GM19395 (cell line): Measurements from ENCODE around the gene C11orf71.

Source experiments
- ATAC-seq: cut with Tn5 transposase; IDR thresholded peaks from one replicate; pipeline ENCODE4 v1.9.1; 2021; ENCODE audit warnings: mild to moderate bottlenecking, moderate library complexity; ENCODE audit not compliant: unreplicated experiment

The C11orf71 gene

DNA sequence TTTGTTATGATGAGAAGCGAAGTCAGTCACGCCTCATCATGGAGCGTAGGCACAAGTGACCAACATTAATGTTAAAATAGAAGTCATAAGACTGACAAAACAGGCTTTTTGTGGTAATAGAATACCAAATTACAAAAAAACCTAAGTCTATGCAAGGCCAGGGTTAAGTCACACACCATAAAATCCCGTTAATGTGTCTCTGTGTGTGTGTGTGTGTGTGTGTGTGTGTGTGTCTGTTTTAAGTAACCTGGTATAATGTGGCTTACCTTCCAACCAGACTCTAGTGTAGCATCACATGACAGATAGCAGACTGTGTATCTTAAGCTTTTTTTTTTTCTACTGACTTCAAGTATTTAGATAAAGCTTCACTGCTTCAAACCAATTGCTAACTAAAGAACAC, 38.0 kb downstream of the C11orf71 start:
- no peak for ATAC-seq

DNA sequence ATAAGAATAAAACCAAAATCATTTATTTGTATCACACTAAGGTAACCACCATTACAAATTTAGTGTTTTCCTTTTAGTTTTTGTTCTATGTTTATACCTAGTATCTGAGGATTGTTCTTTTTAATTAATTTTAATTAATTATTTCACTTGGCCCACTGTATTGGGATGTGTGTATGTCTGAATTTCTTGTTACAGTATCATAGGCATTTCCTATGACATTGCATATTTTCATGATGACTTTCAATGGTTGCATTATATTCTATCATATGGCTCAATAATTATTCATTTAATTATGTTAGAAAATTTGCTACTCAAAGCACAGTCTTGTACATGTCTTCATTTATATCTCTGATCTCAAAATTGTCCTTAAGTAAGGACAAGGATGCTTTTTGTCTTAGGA, 41.0 kb downstream of the C11orf71 start:
- no peak for ATAC-seq

DNA sequence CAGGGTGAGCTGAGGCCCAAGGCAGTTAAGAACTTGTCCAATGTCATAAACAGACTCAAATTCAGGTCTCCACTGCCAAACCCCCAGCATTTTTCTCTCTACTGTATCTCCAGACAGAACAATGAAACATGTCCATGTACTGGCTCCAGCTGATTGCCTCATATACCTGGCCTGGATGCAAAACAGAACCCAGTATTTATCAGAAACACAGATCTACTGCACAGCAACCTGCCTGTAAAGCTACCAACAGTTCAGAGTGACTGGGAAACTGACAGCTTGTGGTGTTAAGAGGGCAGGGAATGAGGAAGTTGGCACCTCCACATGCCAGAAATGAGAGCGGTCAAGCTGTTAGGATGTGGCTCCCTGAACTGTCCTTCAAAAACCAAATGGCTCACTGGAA, 41.6 kb downstream of the C11orf71 start:
- no peak for ATAC-seq

DNA sequence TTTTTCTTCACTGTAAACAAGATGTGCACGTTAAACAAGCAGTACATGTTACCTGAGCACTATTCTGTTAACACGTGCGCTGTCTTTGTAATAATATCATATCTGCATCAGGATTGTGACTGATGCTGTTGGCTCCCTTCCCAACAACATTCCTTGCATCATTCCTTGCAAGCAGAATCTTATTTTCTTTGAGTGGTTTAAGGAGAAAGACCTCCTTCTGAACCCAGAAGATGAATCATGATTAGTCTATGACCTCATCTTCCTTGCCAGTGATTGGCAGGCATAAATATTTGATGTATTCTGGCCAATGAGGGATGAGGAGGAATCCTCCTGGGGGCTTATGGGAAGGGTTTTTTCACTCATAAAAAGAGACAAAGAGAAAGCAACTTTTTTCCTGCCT, 46.2 kb downstream of the C11orf71 start:
- ATAC-seq, result no peak

DNA sequence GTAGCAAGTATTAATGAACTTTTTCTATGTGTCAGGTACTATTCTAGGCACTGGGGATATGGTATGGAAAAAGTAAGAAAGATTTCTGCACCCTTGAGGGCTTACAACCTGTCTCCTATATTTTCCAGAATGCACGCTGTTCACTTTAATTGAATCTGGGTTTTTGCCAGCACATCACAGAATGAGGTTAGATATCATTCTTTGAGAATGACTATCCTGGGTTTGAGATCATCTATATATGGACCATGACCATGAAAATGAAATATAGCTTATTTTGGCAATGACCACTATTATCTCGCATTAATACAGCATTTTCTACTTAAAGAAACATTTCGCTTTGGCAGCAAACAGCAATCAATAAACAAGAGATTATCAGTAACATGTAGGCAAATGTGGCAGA, 46.9 kb downstream of the C11orf71 start:
- no peak for ATAC-seq

DNA sequence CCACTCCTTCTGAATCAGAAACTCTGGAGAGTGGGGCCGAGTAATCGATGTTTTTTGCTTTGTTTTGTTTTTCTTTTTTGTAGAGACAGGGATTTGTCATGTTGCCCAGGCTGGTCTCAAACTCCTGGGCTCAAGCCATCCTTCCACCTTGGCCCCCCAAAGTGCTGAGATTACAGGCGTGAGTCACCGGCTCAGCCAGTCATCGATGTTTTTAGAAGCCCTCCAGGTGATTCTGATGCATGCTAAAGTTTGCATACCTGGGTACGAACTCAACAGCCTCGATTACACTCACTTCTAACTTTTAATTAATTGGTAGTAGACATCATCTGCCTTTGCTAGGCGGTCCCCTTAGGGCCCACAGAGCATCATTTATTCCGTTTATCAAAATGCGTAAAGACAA, 50.3 kb downstream of the C11orf71 start:
- no peak for ATAC-seq
